ENCODE results near the gene ANO8.

The ANO8 gene

GRCh38 chr19:17348700-17349099, 14.0 kb upstream of the ANO8 start:
- in situ Hi-C loops (cut with MboI; ENCODE audit: low sequenced_read_pairs): no loop called here

- in situ Hi-C loops (cut with MboI; ENCODE audit: low sequenced_read_pairs): no loop called here
Observed at GRCh38 chr19:17347877-17348276, 13.2 kb upstream of the ANO8 start.

- in situ Hi-C loops (cut with MboI; ENCODE audit: low sequenced_read_pairs): no loop called here
Observed at GRCh38 chr19:17347361-17347760, 12.7 kb upstream of the ANO8 start.

GRCh38 chr19:17346109-17346671, 11.5 kb upstream of the ANO8 start:
- in situ Hi-C loops (cut with MboI; ENCODE audit: low sequenced_read_pairs): no loop called here

- in situ Hi-C loops (cut with MboI; ENCODE audit: low sequenced_read_pairs): no loop called here
Observed at GRCh38 chr19:17341845-17342244, 7.2 kb upstream of the ANO8 start.

GRCh38 chr19:17341386-17341785, 6.7 kb upstream of the ANO8 start:
- in situ Hi-C loops (cut with MboI; ENCODE audit: low sequenced_read_pairs): no loop called here

- in situ Hi-C loops (cut with MboI; ENCODE audit: low sequenced_read_pairs): no loop called here
Observed at GRCh38 chr19:17340871-17341357, 6.3 kb upstream of the ANO8 start.

GRCh38 chr19:17340302-17340870, 5.7 kb upstream of the ANO8 start:
- in situ Hi-C loops (cut with MboI; ENCODE audit: low sequenced_read_pairs): no loop called here

- in situ Hi-C loops (cut with MboI; ENCODE audit: low sequenced_read_pairs): no loop called here
Observed at GRCh38 chr19:17339088-17339741, 4.6 kb upstream of the ANO8 start.

- in situ Hi-C loops (cut with MboI; ENCODE audit: low sequenced_read_pairs): no loop called here
Observed at GRCh38 chr19:17338433-17339078, 3.9 kb upstream of the ANO8 start.

- in situ Hi-C loops (cut with MboI; ENCODE audit: low sequenced_read_pairs): no loop called here
Observed at GRCh38 chr19:17337675-17338432, 3.2 kb upstream of the ANO8 start.

GRCh38 chr19:17336872-17337674, 2.4 kb upstream of the ANO8 start, which contains the start of gene GTPBP3:
Gene GTPBP3 (plus strand): TSS chr19:17337553. CDS start chr19:17337612, 59 bp downstream.
- in situ Hi-C loops (cut with MboI; ENCODE audit: low sequenced_read_pairs): no loop called here

GRCh38 chr19:17335575-17335974, 920 bp upstream of the ANO8 start:
- in situ Hi-C loops (cut with MboI; ENCODE audit: low sequenced_read_pairs): no loop called here

- in situ Hi-C loops (cut with MboI; ENCODE audit: low sequenced_read_pairs): no loop called here
Observed at GRCh38 chr19:17333611-17334413, 843 bp downstream of the ANO8 start.

GRCh38 chr19:17332677-17333581, 1.7 kb downstream of the ANO8 start:
- in situ Hi-C loops (cut with MboI; ENCODE audit: low sequenced_read_pairs): no loop called here

- in situ Hi-C loops (cut with MboI; ENCODE audit: low sequenced_read_pairs): no loop called here
Observed at GRCh38 chr19:17332360-17332676, 2.3 kb downstream of the ANO8 start.

GRCh38 chr19:17331045-17331558, 3.6 kb downstream of the ANO8 start:
- in situ Hi-C loops (cut with MboI; ENCODE audit: low sequenced_read_pairs): no loop called here

GRCh38 chr19:17330262-17331044, 4.2 kb downstream of the ANO8 start:
- in situ Hi-C loops (cut with MboI; ENCODE audit: low sequenced_read_pairs): no loop called here
